ENCODE measurements around the gene AP2A1.

The AP2A1 gene

DNA sequence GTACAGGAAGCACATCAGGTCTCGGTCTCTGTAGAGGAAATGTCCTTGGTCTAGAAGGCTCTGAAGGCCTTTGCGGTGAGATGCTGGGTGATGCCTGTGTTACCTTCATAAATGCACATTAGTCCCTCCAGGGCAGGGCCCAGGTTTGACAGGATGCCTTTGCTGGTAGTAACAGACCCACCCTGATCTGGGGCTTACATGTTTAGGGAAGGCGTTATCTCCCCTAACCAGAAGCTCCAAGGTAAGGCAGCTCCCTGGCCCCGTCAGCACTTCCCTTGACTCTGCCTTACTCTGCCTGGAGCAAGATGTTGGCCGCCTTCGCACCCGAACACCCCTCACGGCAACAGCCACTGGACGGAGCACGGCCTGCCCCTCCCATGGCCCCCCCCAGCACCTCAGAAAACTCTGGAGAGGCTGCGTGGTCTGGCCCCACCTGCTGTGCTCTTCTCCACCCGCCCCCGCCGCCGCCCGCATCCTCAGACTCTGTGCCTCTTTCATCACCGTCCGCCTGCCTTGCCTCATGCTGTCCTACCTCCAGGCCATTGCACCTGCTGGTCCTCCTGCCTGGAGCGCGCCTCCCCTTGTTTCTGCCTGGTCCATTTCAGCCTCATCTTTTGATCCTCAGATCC lies 9.1 kb downstream of the AP2A1 start:
- CTCF ChIA-PET: interaction anchor here (1.0 kb wide), 1 partner anchor 10 kb away, joined by 4 read pairs; no protein-coding TSS in a partner anchor
- H3K4me3 ChIP-seq (ENCODE audit: low read depth, low read length): no peak overlapping the region
- DNase-seq (ENCODE audit: low read depth, low spot score): no peak
- TF ChIP-seq CTCF (IDR thresholded peaks at IDR 0.05; ENCODE audit: insufficient read depth, low read length, missing control alignments): no peak
- POLR2A ChIA-PET: no interaction called here

GRCh38 chr19:49776371-49776764 lies 9.6 kb downstream of the AP2A1 start:
- no peak overlapping the region for H3K4me3 ChIP-seq (ENCODE audit: low read depth, low read length)
- no peak for DNase-seq (ENCODE audit: low read depth, low spot score)
- CTCF ChIA-PET: interaction anchor here (1.0 kb wide), 1 partner anchor 10 kb away, joined by 4 read pairs; no protein-coding TSS in a partner anchor
- no peak for TF ChIP-seq CTCF (IDR thresholded peaks at IDR 0.05; ENCODE audit: insufficient read depth, low read length, missing control alignments)
- POLR2A ChIA-PET: no interaction called here

GRCh38 chr19:49779731-49780555 lies 13.1 kb downstream of the AP2A1 start:
- no peak overlapping the region for H3K4me3 ChIP-seq (ENCODE audit: low read depth, low read length)
- no peak for DNase-seq (ENCODE audit: low read depth, low spot score)
- no peak for TF ChIP-seq CTCF (IDR thresholded peaks at IDR 0.05; ENCODE audit: insufficient read depth, low read length, missing control alignments)
- CTCF ChIA-PET: no interaction called here
- POLR2A ChIA-PET: interaction anchor here (0.6 kb wide), 1 partner anchor 14 kb away, joined by 3 read pairs; no protein-coding TSS in a partner anchor

DNA sequence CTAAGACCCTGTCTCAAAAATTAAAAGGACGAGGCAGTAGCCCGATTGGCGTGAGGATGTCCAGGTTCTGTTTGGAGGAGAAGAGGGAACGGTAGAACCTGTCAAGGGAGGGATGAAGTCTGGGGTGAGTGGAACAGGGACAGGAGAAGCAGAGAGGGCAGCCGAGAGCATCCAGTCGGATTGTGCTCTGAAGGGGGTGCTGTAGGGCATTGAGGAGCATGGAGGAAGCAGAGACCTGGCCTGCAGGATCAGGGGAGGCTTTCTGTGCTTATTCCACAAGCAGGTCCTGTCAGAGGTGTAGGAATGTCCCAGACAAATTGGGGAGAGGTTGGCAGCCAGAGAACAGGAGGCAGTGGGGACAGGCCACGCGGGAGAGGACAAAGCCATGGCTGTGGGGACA lies 14.1 kb downstream of the AP2A1 start:
- no peak overlapping the region for H3K4me3 ChIP-seq (ENCODE audit: low read depth, low read length)
- no peak for TF ChIP-seq CTCF (IDR thresholded peaks at IDR 0.05; ENCODE audit: insufficient read depth, low read length, missing control alignments)
- DNase-seq (ENCODE audit: low read depth, low spot score): no peak
- ChIA-PET CTCF (no interaction called here), POLR2A (no interaction called here)

DNA sequence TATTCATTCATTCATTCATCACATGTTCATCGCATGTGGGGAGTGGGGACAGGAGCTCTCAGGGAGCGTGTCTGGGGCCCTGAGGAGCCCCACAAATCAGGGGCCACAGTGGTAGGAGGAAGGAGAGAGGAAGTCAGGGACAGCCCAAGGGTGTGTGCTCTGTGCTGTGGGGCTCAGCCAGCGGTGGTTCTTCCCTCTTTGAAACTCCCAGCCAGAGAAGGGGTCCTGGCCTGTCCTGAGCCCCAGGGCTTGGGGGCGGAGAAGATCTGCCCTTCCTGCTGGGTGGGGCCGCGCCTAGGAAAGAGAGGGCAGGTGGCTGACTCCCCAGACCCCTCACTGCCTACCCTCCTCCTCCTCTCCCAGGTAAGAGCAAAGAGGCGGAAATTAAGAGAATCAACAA lies 14.6 kb downstream of the AP2A1 start:
- TF ChIP-seq CTCF (IDR thresholded peaks at IDR 0.05; ENCODE audit: insufficient read depth, low read length, missing control alignments): no peak
- POLR2A ChIA-PET: no interaction called here
- H3K4me3 ChIP-seq (ENCODE audit: low read depth, low read length): no peak overlapping the region

DNA sequence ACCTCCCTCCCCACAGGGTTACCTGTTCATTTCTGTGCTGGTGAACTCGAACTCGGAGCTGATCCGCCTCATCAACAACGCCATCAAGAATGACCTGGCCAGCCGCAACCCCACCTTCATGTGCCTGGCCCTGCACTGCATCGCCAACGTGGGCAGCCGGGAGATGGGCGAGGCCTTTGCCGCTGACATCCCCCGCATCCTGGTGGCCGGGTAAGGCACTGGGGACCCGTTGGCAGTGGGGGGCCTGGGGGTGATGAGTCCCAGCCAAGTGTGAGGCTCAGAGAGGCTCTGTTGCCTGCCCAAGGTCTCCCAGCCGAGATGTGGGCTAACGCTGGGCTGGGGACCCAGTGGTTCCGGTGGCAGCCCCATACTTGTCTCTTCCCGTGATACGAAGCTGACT lies 15.7 kb downstream of the AP2A1 start:
- POLR2A ChIA-PET: no interaction called here
- DNase-seq (ENCODE audit: low read depth, low spot score): no peak
- CTCF ChIA-PET: no interaction called here
- no peak overlapping the region for H3K4me3 ChIP-seq (ENCODE audit: low read depth, low read length)
- TF ChIP-seq CTCF (IDR thresholded peaks at IDR 0.05; ENCODE audit: insufficient read depth, low read length, missing control alignments): no peak

More for the DNA sequence above, 14.6 kb downstream of the AP2A1 start:
- DNase-seq (ENCODE audit: low read depth, low spot score): no peak
- CTCF ChIA-PET: no interaction called here

Data from AG04449 (cell line).